ENCODE measurements around the gene NAA60.
A peak's percentile ranks its signal among the peaks of the same experiment; 100 is the strongest.
"Not testable (repeated sequence)": the region's sequence is repeated elsewhere in the genome, so short reads cannot be mapped to it uniquely, and the experiment has no call there.

Gene NAA60

DNA sequence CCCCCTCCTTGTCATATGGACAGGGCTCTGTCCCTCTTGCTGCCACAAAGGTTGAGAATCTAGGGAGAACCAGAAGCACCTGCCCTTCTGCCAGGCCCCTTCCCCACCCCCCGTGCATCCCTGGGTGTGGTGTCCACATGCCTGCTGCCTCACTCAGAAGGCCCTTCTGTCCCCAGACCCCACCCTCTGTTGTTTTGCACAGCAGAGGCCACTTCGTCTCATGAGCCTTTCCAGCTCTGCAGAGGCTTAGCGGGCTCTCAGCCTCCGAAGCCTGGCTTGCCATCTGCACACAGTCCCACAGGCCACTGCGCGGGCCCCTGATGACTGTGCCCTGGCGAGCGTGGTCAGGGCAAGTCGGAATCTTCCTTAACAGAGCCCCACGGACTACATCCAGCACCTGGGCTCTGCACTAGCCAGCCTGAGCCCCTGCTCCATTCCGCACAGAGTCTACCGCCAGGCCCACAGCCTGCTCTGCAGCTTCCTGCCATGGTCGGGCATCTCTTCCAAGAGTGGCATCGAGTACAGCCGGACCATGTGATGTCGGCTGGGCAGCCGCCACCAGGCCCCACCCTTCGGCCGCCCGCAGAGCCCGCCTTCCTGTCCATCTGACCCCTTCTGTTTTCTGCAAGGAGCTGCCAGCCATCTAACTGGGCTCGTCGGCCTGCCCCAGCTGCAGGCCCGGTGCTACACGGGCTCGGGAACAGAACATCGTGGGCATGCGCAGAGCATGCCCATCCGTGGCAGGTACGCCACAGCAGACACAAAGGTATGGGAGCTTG, 41.0 kb downstream of the NAA60 start:
- DNase-seq = no peak

DNA sequence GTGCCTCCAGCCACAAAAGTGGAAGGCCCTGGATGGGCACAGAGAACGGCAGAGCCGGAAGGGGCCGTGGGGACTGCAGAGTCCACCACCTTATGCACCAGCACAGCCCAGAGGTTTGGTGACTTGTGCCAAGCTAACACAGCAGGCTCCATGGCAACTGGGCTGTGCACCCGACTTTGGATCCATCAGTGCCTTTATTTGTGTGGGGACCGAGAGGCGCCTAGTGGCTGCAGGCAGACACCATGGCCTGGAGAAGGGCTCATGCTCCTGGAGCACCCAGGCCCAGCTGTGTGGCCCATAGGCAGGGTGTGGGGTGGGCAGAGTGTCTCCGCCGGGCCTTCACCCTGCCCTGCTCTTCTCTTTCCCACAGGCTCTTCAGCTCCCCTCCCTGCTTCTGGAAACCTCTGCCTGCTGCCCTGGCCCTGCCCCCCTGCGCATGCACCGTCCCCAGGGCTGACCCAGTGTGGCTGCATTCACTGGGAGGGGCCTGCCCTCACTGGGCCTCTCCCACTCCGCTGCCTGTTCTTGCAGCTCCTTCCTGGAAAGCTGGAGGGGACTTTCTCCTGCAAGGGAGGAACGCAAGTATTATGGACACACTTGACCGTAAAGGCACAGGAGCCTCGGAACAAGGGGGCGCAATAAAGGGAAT, 41.7 kb downstream of the NAA60 start:
- no peak for DNase-seq

DNA sequence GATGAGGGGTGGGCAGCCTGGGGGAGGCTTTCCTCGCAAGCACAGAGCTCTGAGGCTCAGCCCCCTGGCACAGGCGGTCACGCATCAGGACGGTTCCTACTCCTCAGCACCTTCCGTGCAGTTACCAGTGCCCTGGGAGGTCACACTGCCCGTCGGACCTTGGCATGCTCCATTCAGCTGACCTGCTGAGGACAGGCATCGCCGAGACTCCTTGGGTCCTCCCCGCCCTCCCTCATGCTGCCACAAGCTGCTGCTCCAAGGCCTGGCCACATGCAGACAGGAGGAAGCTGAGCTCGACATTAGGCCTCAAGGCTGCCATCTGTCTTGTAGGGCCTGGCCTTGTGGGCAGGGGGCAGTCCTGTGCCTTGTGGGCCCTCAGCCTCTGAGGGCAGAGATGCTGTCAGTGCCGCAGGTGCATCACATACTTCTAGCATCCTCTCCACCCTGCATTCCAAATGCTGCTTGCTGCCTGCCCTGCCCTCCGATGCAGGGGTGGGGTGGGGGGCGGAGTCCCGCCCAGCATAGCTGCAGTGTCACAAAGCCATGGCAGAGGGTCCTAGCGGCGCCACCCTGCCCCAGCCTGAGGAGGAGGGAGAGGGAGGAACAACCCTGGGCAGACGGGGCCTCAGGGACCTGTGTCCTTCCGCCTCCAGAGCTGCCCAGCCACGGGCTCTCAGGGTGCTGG, 42.5 kb downstream of the NAA60 start:
- DNase-seq = no peak

DNA sequence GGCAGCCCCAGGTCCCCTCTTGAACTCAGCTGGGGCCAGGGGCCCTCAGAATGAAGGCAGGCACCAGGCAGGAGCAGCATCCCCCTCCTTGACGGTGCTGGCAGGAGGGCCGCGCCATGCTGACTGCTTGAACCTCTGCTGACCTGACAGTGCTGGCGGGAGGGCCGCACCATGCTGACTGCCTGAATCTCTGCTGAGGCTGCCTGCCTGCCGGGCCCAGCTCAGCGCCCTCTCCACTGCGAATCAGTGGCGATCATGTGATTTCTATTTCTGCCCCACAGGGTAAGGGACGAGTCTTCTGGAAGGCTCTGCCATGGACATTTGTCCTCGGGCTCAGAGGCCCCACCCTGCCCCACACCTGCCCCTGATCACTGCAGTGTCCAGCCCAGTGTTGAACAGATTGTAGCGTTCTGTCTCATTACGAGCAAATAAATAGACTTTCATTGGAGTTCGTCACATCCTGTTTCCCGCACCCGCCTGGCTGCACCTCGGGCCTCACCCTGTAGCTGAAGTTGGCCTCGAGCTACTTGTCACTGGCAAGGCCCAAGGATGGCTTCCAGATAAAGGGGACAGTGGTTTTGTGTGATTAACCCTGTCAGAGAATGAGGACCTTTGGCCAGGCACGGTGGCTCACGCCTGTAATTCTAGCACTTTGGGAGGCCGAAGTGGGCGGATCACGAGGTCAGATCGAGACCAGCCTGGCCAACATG, 43.2 kb downstream of the NAA60 start:
- no peak for DNase-seq

DNA sequence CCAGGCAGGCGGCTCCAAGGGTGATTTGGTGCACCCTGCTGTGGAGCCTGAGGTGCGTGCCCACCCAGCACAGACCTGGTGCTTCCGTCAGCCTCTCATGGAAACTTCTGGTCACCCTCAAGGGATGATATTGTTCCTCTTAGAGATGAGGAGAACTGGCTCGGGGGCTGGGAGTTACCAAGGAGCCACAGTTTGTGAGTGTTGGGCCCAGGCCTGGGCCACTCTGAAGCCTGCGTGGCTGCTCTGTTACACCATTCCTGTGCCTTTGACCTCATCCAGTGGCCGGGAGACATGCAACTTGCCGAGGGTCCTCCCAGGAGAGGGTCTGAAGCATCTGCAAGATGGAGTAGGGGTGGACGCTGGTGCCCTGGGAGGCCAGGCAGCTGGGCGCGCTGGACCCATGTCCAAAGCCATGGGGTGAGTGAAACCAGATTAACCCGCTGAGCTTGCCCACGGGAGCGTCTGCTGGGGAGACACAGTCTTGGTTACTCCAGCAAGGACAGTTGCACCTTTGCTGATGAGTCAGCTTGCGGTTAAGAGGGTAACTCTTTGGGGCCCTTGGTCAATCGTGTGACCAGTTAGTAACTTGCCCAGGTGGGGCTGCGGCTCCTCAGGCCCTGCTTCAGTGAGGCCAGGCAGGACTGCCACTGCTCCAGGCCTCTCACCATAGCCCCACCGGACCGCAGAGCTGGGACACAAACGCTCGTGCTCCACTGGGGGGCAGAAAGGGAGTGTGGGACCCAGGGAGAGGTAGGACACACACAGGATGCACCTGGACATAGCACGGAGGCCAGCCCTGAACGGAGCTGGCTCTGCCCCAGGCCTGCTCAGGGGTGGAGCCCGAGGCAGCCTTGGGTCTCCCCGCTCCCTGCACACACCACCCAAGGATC, 44.3 kb downstream of the NAA60 start:
- DNase-seq = no peak

DNA sequence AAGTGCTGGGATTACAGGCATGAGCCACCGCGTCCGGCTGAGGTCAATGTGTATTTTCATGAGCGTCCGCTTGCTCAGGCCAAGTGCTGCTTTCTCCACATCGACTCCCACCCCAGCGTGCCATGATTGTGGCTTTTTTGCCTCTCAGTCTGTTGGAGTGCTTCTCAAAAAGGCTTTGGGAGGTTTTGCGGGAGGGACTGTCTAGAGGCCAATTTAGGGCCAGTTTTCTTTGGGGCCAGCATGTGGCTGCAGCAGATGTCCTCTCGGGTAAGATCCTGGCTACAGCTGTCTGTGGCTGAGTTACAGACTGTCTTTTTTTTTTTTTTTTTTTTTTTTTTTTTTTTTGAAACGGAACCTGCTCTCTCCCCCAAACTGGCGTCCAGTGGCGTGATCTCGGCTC, 45.3 kb downstream of the NAA60 start:
- DNase-seq = no peak

DNA sequence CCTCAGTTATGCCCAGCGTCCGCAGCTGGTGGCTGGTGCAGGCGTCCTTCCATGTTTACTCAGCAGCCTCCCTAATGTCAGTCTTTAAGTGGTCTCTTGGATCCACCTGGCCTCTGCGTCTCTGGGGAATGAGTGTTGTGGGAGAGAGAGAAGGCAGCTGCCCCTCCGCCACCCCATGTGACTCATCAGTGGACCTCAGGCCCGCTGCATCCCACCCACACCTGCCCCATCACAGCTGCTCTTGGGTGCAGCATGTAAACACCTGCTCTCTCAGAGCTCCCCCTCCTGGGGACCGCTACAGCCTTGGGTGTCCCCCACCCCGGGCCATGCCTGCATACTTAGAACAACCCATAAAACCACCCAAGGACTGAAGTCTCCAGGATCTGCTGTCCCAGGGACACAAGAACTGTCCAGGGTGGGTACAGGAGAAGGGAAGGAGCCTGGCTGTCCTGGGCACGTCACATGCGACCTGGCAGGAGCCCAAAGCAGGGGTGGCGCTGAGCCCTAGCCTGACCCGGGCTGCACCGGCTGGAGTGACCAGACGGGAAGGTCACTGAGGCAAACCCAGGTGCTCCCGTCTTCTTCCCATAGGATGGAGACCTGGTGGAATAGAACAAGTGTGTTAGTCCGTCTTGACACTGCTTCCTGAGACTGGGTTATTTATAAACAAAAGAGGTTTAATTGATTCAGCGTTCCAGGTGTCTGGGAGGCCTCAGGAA, 47.6 kb downstream of the NAA60 start:
- no peak for DNase-seq

DNA sequence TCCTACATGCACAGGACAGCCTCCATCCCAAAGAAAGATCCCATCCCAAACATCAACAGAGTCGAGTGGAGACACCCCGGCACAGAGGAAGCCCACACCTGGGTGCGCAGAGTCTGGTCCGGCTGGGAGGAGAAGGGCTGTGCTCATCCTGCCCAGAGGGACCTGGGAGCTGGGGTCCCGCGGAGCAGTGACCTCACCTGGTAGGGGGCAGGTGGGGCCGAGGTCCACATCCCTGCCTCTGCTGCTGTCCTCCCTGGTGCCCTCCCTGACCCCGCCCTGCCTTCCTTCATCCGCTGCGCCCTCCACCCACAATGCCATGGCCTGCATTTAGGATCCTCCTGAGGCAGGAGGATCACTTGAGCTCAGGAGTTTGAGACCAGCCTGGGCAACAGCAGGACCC, 48.9 kb downstream of the NAA60 start:
- no peak for DNase-seq

DNA sequence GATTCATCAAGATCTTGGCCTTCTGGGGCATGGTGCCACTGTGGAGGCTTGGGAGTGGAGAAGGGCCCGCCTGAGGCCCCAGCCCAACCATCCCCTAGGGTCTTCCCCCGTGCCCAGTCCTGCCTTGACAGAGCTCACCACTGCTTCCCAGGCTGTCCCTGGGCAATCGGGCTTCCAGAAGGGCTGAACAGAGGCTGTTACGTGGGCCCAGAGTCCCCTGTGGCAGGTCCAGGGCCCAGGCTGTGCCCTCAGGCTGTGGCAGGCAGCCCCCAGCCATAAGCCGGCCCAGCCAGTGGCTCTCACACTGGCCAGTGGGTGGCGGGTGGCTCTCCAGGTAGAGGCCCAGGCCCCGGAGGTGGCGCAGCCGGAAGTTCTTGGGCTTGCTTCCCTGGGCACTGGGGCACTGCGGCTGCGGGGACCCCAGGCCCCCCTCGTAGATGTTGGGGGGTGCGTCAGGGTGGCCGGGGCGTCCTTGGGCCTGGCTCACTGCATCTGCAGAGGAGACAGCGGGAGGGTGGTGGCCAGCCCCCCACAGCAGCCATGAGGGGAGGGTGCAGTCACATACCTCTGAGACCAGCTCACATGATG, 51.0 kb downstream of the NAA60 start:
- DNase-seq = no peak

DNA sequence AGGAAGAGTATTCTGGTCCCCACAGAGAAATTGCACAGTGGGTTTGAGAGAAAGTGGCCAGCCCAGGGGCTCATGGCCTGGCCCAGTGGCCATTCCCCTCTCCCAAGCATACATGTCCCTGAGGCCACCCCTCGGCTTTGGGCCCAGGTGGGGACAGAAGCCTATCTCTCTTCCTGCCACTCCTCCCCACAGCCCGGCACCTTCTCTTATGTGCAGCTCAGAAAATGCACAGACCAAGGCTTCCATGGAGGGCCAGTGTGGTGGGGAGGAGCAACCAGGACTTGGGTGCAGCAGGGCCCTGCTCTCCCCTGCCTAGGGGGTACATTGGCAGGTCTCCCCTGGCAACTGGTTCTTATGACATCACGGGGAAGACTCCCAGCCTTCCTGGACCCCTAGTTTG, 51.7 kb downstream of the NAA60 start, which contains the start of gene C16orf90:
Gene C16orf90, minus strand, starts transcription at position 314 of the 400 bp plus-strand sequence. Its CDS starts 68 bp downstream, at position 246.
- DNase-seq = no peak

DNA sequence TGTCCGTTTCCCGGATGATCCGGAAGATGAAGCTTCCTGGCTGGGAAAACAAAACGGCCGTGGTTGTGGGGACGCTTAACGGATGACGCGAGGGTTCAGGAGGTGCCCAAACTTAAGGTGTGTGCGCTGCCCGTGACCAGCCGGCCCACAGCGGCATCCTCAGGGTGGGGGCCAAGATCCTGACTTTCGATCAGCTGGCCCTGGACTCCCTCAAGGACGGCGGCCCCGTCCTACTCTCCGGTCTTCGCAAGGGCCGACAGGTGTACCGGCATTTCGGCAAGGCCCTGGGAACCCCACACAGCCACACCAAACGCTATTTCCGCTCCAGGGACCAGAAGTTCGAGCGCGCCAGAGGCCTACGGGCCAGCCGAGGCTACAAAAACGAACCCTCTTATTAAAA, 52.9 kb downstream of the NAA60 start:
- DNase-seq = no peak

DNA sequence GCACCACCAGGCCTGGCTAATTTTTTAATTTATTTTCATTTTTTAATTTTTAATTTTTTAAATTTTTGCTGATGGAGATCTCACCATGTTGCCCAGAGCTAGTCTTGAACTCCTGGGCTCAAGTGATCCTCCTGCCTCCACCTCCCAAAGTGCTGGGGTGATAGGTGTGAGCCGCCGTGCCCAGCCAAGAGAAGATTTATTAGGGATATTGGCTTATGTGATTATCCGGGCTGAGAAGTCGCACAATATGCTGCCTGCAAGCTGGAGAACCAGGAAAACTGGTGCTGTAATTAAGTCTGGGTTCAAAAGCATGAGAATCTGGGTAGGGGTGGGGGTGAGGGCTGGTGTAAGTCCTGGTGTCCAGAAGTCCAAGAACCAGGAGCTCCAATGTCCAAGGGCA, 54.3 kb downstream of the NAA60 start:
- no peak for DNase-seq

DNA sequence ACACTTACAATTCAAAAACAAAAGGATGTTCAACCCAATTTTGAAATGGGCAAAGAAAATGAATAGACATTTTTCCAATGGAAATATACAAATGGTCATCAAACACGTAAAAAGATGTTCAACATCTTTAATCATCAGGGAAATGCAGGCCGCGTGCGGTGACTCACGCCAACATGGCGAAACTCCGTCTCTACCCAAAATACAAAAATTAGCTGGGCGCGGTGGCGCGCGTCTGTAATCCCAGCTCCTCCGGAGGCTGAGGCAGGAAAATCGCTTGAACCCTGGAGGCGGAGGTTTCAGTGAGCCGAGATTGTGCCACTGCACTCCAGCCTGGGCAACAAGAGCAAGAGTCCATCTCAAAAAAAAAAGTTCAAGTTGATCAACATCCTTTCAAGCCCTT, 55.5 kb downstream of the NAA60 start:
- DNase-seq = no peak

DNA sequence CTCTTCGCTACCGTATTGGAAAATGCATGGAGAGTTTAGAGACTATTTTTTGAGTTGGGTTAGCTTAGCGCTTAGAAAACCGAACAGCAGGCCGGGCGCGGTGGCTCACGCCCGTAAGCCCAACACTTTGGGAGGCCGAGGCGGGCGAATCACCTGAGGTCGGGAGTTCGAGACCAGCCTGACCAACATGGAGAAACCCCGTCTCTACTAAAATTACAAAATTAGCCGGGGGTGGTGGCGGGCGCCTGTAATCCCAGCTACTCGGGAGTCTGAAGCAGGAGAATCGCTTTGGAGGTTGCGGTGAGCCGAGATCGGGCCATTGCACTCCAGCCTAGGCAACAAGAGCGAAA, 57.9 kb downstream of the NAA60 start:
- DNase-seq = not testable (repeated sequence)

DNA sequence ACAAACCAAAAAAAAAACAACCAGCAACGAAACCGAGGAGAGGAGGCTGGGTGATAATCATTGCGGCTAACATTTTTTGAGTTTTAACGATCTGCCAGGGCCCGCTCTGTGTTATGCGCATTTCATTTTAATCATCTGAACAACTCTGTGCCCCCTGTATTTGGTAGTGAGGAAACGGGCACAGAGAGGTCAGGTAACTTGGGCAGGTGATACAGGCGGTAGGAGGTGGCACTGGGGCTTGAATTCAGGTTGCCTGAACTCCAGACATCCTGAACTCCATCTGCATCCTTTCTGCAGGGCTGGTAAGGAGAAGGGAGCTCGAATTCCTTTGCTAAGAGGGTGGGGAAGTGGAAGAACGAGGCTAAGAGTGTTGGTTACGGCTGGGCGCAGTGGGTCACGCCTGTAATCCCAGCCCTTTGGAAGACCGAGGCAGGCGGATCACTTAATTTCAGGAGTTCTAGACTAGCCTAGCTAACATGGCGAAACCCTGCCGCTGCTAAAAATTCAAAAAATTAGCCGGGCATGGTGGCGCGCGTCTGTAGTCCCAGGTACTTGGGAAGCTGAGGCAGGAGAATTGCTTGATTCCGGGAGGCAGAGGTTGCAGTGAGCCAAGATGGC, 58.4 kb downstream of the NAA60 start:
- no peak for DNase-seq

DNA sequence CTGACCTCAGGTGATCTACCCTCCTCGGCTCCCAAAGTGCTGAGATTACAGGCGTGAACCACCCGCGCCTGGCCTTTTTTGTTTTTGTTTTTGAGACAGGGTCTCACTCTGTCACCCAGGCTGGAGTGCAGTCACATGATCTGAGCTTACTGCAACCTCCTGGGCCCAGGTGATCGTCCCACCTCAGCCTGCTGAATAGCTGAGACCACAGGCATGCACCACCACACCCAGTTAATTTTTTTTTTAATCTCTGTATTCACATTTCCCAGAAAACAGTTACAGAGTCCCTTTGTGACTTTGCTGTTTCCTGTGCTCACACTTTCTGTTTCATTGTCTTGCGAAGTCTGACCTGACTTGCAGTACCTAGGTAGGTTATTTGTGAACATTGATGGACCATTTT, 60.0 kb downstream of the NAA60 start:
- DNase-seq = peak; percentile 7

DNA sequence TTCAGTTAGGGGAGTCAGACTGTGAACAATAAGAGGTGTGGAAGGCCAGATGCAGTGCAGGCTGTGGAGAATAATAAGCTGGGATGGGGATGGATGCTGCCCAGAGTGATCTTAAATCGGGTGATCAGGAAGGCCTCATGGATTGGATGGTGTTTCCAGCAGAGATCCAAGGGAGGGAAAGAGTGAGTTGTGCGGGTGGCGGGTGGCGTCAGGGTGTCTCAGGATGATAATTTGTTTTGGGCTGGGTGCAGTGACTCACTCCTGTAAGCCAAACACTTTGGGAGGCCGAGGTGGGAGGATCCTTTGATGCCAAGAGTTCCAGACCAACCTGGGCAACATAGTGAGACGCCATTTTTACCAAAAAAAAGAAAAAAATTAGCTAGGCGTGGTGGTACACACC, 65.3 kb downstream of the NAA60 start:
- DNase-seq = no peak

DNA sequence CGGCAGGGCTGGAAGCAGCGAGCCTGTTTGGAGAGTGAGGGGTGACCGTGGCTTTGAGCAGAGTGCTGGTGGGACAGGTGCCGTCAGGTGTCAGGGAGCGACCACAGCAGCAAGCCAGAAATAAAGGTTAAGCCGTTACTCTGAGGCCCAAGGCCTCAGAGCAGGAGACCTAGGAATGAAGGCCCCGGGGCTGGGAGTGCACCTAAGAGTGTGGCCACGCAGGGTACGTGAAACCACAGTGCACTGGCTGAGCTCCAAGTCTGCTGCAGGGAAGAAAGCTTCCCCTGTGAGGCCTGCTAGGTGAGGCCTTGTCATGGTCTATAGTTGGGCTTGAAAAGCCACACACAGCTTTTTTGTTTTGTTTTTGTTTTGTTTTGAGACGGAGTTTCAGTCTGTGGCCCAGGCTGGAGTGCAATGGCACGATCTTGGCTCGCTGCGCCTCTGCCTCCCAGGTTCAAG, 66.0 kb downstream of the NAA60 start:
- peak; percentile 64 for DNase-seq

DNA sequence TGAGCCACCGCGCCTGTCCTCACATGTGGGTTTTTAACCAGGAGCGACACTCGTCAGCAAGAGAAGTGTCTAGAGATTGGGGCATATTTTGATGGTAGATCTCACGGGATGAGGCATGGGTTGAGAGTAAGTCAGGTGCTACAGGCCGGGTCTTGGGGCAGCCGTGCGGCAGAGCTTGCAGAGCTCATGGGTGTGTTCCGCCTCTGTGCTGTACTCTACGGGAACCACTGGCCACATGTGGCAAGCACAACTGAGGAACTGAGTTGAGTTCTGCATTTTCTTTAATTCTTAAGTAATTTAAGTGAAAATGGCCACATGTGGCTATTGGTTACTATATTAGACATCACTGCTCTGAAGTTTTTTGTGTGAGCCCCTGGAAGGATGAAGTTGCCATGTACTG, 66.9 kb downstream of the NAA60 start:
- no peak for DNase-seq
